HCT116 (cell line): ENCODE measurements around the gene MDH2.

Experiments
- ELF1 ChIP-seq: IDR thresholded peaks from 2 replicates; pipeline ENCODE4 v1.6.1; 2012; ENCODE audit warnings: low read depth, borderline replicate concordance
- JUND ChIP-seq: IDR thresholded peaks from 2 replicates; pipeline ENCODE4 v1.6.1; 2012
- POLR2A ChIP-seq: IDR thresholded peaks from 2 replicates; pipeline ENCODE4 v1.7.0; 2011; ENCODE audit warnings: borderline replicate concordance; ENCODE audit not compliant: insufficient read depth, insufficient read length; ENCODE audit errors: extremely low read depth
- POLR2AphosphoS5 ChIP-seq: IDR thresholded peaks from 2 replicates; pipeline ENCODE4 v1.6.1; 2011; ENCODE audit warnings: mild to moderate bottlenecking, low read depth, low read length, moderate library complexity
- SP1 ChIP-seq: IDR thresholded peaks from 2 replicates; pipeline ENCODE4 v1.6.1; 2012; ENCODE audit warnings: low read depth
- SRF ChIP-seq: IDR thresholded peaks from 2 replicates; pipeline ENCODE4 v1.6.1; 2012; ENCODE audit warnings: low read depth
- YY1 ChIP-seq: IDR thresholded peaks from 2 replicates; pipeline ENCODE4 v1.6.1; 2011; ENCODE audit warnings: low read length, low read depth, moderate library complexity, mild to moderate bottlenecking; ENCODE audit not compliant: insufficient replicate concordance; ENCODE audit errors: extremely low read depth
- ZFX ChIP-seq: fragments of 450-650 bp; IDR thresholded peaks from 2 replicates; pipeline ENCODE4 v1.6.1; 2017
- TF ChIP-seq, protein P1 (sequence below), 3 experiments: fragments of 200-600 bp in 1 of 3; sonication (generic) in 1 of 3; IDR thresholded peaks in 2 of 3; conservative IDR thresholded peaks in 1 of 3; 2 replicates each; pipeline ENCODE4 v1.5.1; 2012 to 2017; ENCODE audit warnings: low read depth in 2 of 3, low read length in 2 of 3, antibody characterized with exemption in 1 of 3, borderline replicate concordance in 1 of 3, control low read depth in 1 of 3, mild to moderate bottlenecking in 1 of 3, mixed read lengths in 1 of 3, mixed run types in 1 of 3, moderate library complexity in 1 of 3; ENCODE audit not compliant: insufficient read depth in 1 of 3
- TF ChIP-seq, protein P2 (sequence below): IDR thresholded peaks from 2 replicates; pipeline ENCODE4 v1.6.1; 2012
- TF ChIP-seq, protein P3 (sequence below): IDR thresholded peaks from 2 replicates; pipeline ENCODE4 v1.6.1; 2011; ENCODE audit warnings: mild to moderate bottlenecking, low read length, moderate library complexity; ENCODE audit not compliant: insufficient replicate concordance; ENCODE audit errors: extremely low read depth
- TF ChIP-seq, protein P4 (sequence below): IDR thresholded peaks from 2 replicates; pipeline ENCODE4 v1.6.1; 2012; ENCODE audit warnings: low read depth
- TF ChIP-seq, protein P5 (sequence below): IDR thresholded peaks from 2 replicates; pipeline ENCODE4 v1.6.1; 2012

DNA sequence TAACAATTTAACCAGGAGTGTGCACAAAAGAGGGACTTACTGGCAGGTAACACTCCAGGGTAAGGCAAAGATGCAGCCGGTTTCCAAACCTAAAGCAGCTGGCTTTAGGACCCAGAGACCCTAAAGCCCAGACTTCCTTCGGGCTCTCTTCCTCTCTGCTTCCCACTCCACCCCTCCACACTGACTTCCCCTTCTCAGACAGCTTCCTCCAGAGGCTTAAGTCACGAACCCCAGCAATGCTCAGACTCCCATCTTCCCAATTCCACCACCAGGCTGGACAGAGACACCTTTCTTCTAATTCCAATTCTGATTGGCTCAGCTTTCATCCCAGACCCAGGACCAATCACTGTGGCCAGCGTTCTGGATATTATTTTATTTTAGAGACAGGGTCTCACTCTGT, 24.9 kb upstream of the MDH2 start:
- TF ChIP-seq YY1 = no peak
- TF ChIP-seq POLR2A = no peak
- TF ChIP-seq, protein P1, sequence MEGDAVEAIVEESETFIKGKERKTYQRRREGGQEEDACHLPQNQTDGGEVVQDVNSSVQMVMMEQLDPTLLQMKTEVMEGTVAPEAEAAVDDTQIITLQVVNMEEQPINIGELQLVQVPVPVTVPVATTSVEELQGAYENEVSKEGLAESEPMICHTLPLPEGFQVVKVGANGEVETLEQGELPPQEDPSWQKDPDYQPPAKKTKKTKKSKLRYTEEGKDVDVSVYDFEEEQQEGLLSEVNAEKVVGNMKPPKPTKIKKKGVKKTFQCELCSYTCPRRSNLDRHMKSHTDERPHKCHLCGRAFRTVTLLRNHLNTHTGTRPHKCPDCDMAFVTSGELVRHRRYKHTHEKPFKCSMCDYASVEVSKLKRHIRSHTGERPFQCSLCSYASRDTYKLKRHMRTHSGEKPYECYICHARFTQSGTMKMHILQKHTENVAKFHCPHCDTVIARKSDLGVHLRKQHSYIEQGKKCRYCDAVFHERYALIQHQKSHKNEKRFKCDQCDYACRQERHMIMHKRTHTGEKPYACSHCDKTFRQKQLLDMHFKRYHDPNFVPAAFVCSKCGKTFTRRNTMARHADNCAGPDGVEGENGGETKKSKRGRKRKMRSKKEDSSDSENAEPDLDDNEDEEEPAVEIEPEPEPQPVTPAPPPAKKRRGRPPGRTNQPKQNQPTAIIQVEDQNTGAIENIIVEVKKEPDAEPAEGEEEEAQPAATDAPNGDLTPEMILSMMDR (IDR thresholded peaks at IDR 0.05 in 2 of 3, conservative IDR thresholded peaks at IDR 0.05 in 1 of 3; ENCODE audit: borderline replicate concordance in 1 of 3, insufficient read depth in 1 of 3, low read depth in 2 of 3, low read length in 2 of 3) = no peak
- no peak for TF ChIP-seq POLR2AphosphoS5
- no peak for TF ChIP-seq JUND
- TF ChIP-seq, protein P2, sequence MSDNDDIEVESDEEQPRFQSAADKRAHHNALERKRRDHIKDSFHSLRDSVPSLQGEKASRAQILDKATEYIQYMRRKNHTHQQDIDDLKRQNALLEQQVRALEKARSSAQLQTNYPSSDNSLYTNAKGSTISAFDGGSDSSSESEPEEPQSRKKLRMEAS = no peak
- no peak for TF ChIP-seq ZFX
- no peak for TF ChIP-seq SP1
- TF ChIP-seq, protein P3, sequence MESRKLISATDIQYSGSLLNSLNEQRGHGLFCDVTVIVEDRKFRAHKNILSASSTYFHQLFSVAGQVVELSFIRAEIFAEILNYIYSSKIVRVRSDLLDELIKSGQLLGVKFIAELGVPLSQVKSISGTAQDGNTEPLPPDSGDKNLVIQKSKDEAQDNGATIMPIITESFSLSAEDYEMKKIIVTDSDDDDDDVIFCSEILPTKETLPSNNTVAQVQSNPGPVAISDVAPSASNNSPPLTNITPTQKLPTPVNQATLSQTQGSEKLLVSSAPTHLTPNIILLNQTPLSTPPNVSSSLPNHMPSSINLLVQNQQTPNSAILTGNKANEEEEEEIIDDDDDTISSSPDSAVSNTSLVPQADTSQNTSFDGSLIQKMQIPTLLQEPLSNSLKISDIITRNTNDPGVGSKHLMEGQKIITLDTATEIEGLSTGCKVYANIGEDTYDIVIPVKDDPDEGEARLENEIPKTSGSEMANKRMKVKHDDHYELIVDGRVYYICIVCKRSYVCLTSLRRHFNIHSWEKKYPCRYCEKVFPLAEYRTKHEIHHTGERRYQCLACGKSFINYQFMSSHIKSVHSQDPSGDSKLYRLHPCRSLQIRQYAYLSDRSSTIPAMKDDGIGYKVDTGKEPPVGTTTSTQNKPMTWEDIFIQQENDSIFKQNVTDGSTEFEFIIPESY = no peak
- TF ChIP-seq, protein P4, sequence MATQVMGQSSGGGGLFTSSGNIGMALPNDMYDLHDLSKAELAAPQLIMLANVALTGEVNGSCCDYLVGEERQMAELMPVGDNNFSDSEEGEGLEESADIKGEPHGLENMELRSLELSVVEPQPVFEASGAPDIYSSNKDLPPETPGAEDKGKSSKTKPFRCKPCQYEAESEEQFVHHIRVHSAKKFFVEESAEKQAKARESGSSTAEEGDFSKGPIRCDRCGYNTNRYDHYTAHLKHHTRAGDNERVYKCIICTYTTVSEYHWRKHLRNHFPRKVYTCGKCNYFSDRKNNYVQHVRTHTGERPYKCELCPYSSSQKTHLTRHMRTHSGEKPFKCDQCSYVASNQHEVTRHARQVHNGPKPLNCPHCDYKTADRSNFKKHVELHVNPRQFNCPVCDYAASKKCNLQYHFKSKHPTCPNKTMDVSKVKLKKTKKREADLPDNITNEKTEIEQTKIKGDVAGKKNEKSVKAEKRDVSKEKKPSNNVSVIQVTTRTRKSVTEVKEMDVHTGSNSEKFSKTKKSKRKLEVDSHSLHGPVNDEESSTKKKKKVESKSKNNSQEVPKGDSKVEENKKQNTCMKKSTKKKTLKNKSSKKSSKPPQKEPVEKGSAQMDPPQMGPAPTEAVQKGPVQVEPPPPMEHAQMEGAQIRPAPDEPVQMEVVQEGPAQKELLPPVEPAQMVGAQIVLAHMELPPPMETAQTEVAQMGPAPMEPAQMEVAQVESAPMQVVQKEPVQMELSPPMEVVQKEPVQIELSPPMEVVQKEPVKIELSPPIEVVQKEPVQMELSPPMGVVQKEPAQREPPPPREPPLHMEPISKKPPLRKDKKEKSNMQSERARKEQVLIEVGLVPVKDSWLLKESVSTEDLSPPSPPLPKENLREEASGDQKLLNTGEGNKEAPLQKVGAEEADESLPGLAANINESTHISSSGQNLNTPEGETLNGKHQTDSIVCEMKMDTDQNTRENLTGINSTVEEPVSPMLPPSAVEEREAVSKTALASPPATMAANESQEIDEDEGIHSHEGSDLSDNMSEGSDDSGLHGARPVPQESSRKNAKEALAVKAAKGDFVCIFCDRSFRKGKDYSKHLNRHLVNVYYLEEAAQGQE = no peak
- TF ChIP-seq, protein P5, sequence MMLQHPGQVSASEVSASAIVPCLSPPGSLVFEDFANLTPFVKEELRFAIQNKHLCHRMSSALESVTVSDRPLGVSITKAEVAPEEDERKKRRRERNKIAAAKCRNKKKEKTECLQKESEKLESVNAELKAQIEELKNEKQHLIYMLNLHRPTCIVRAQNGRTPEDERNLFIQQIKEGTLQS = no peak
- TF ChIP-seq ELF1 = no peak
- no peak for TF ChIP-seq SRF
